DMS53 (cell line): ENCODE data around the gene CELA2A.

Source experiments
- DNase-seq: peaks from one replicate; lab custom pipeline; 2025; lab: John Stamatoyannopoulos, UW

The CELA2A gene

GRCh38 chr1:15456313-15456954 is at the start of gene CELA2A:
TSS of gene CELA2A (plus strand) at chr1:15456732. CDS start at chr1:15456754, 22 bp downstream.
- DNase-seq: no peak

DNA sequence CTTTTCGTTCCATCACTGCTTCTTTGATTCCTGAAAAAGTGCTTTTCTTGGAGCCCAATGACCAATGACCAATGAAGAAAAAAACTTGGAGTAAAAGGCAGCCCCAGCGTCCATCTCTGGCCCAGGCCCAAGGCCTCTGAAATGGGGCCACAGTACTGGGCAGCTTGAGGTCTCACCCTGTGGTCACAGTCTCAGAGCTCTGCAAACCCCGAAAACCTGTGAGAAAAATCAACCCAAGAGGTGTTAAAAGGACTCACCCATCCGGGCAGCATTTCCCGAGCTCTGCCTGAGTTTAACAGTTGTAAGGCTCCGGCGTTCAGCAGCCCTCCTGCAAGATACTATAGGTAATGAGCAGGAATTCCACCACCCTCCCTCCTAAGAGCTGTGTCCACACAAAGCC is 49.0 kb upstream of the CELA2A start:
- DNase-seq: no peak

- DNase-seq: no peak
Measured at GRCh38 chr1:15408890-15409387, 47.6 kb upstream of the CELA2A start.

GRCh38 chr1:15409388-15410222 is 46.9 kb upstream of the CELA2A start, which contains the start of gene EFHD2:
TSS of gene EFHD2 (plus strand) at chr1:15409888. CDS start at chr1:15409972, 84 bp downstream.
- DNase-seq: peak; percentile 94

DNA sequence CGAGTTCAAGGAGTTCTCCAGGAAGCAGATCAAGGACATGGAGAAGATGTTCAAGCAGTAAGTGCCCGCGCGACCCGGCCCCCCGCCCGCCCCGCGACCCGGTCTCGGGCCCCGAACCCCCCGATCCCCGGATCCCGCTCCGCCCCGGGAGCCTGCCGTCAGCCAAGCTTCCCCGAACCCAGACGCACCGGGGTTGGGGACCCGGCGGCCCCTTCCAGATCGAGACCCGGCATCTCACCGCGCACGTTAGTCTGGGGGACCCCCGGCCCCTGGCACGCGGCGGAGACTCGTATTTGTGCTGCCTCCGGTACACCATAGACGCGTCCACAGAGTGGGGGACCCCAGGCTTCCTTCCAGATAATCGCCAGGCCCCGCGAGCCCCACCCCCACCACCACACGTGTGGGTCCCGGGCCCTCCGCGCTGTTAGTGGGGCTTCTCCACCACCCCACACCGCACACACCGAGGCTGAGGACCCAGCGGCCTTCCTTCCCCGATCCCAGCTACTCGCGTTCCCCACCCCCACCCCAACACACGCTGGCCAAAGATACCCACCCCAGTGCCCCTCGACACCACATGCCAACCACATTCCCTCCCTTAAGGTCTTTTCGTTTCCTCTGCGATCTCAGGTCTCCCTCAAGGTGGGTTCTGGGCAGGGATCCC is 46.2 kb upstream of the CELA2A start:
- DNase-seq: peak; percentile 35

DNA sequence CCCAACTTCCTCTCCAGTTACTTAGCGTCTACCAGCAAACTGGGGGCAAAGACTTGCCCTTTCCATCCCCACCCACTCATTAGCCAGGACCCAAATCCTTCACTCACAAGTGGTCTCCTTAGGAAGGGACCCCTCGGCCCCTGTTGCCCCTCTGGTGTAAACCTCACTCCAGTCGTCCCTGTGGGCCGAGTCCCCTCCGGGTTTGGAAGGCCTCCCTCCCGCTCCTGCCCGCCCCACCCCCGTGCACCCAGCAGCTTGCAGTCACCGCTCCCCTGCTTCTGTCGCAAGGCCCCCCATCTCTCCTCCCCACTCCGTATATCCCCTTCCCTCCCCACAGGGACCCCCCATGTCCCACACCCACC is 45.7 kb upstream of the CELA2A start:
- DNase-seq: no peak

DNA sequence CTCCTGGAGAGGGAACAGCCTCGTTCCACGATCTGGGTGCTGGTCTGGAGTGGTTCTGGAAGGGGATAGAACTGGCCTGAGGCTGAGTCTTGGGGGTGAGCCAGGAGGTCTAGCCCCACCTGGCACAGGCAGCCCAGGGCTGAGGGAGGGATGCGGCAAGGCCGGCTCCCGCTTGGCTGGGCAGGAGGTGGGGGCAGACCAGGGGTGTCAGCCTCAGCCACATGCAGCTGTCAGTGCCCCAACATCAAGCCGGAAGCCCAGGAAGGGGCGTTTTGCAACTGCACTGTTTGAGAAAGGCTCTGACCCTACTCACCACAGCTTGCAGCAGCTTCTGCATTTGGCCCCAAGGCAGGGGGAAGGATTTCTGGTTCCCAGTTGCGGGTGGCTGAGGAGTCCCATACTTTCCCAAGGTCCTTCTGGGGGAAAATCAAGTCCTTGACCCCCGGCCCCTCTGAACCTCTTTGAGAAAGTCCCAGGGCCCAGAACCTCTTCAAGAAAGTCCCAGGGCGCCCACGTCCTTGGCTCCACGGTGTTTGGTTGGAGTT is 44.9 kb upstream of the CELA2A start:
- no peak for DNase-seq

DNA sequence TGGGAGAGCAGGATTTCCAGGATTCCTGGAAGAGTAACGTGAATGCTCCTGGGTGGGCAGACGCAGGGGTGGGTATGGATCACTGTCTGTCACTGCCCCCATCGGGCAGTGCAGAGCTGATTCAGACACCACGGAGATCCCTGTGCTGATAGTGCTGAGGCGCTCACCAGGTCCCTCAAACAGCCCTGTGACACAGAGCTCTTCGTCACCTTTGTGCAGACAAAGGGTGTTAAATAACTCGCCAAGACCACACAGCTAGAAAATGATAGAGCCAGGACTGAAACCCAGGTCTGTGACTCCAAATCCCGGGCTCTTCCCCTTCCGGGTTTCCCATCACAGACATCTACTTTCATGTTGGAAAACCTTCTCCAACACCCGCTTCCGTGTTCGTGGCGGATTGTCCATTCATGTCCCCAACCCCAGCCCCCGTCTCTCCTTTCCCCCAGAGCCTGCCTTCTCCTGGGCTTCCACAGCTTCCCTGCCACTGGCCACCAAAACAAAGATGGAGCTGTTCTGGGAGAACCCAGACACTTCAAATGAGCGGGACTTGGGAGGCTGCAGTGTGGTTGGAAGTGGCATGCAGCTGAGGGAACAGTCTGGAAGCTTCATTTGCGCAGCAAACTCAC is 44.2 kb upstream of the CELA2A start:
- no peak for DNase-seq

DNA sequence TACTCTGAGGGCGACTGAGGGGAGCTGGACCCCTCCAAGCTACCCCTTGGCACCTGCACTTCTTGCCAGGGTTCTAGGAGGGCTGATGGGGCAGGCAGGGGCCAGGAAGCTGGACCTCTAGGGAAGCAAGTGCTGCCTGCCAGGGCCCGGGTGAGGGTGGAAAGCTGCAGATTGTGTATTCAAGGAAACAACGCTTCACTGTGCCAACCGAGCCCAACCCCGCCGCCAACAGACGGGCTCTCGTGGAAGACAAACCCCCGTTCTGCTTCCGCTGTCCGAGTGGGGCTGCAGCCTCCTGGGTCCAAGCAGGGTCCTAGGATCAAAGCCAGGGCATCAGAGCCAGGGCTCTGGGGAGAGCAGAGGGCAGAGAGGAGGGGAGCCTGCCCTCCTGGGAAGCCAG is 43.7 kb upstream of the CELA2A start:
- DNase-seq: no peak

- no peak for DNase-seq
Measured at GRCh38 chr1:15413563-15414444, 42.7 kb upstream of the CELA2A start.

- no peak for DNase-seq
Measured at GRCh38 chr1:15414445-15414983, 42.0 kb upstream of the CELA2A start.

GRCh38 chr1:15417059-15417934 is 39.2 kb upstream of the CELA2A start:
- peak; percentile 16 for DNase-seq

- no peak for DNase-seq
Measured at GRCh38 chr1:15418806-15419515, 37.6 kb upstream of the CELA2A start.

DNA sequence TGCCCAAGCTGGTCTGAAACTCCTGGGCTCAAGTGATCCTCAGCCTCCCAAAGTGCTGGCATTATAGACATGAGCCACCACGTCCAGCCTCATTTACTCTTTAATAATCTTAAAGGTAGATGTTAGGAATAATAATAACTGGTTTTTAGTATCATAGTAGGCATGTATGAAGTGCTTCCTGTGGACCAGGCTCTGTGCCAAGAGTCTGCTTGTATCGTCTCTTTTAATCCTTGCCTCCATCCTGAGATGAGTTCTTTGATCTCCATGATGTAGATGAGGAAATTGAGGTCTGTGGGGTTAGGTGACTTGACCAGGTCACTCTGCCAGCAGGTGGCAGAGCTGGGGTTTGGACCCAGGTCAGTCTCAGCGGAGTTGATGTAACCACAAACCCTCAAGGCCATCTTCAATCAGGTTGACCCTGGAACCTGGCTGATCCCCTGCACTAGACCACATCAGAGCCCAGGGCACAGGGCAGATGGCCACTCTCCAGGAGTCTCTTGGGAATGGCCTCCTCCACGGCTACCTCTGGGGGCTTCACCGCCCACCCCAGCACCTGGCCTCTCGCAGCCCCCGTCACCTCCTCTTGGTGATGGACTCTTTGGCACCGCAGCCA is 35.6 kb upstream of the CELA2A start:
- DNase-seq: peak; percentile 49

DNA sequence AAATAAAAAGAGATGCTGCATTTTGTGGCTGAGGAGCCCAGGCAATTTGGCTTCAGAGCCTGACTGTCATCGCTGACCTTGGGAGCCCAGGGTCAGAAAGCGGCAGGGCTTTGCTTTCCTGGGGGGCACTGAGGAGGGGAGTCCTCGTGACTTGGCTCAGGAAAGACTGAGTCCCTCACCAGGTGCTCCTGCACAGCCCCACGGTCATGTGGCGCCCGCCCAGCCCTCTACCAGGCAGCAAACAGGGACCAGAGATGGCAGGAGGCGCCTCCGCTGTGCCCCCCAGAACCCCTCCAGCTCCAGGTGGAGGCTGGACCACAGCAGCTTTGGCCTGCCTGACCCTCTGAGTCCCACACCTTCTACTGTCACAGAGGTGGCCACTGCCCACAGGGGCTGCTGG is 33.7 kb upstream of the CELA2A start:
- no peak for DNase-seq

DNA sequence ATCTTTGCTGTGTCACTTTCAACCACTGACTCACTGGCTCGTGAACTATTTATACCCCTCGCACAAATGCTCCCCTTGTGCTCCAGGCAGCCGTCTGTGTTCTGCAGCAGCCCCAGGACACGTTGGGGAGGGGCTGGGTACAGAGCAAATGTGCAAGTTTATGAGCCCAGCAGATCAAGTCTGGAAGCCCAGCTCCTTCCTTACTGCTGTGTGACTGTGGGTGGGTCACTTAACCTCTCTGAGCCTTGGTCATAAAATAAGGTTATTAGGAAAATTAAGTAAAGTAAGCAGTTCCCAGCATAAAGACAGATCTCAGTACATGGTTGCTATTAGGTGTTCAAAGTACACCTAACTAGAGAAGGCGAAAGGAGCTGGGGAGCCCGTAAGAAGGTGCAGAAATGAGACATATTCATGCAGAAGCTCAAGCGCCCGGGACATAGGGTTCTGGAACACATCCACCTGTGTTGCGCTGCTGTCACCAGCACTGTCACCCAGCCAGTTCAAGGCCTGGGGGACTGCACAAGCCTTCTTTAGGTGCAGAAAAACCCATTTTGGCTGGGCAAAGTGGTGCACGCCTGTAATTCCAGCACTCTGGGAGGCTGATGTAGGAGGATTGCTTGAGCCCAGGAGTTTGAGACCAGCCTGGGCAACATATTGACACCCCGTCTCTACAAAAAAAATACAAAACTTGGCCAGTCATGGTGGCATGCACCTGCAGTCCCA is 33.0 kb upstream of the CELA2A start:
- DNase-seq: peak; percentile 57

- peak; percentile 98 for DNase-seq
Measured at GRCh38 chr1:15424146-15424667, 32.3 kb upstream of the CELA2A start.

- DNase-seq: no peak
Measured at GRCh38 chr1:15424981-15425380, 31.6 kb upstream of the CELA2A start.
